H1 (cell line): ENCODE results near the gene TFAP2E. TPM values are rescaled to one million over a fixed set of nuclear protein-coding genes. Genes with fewer than 3 reads are reported as not detected.

ENCODE experiments used
- CHD1 ChIP-seq: IDR thresholded peaks from 2 replicates; pipeline ENCODE4 v1.6.1; 2012; ENCODE audit warnings: low read depth, low read length, improper control_type of control experiment
- SP2 ChIP-seq: IDR thresholded peaks from 2 replicates; pipeline ENCODE4 v1.6.1; 2012; ENCODE audit warnings: mild to moderate bottlenecking, low read length, inconsistent platforms
- polyA plus RNA-seq, 7 experiments: library from polyadenylated mRNA; depleted of rRNA in 3 of 7; stranded (reverse) in 5 of 7; unstranded in 2 of 7; fragments of >200 nt in 5 of 7; fragments of 200-250 nt in 2 of 7; gene quantifications; 1 replicate in 5 of 7; 2 replicates in 1 of 7; 4 replicates in 1 of 7; pipeline versions ENCODE4 v1.2.1 to v1.2.3, GENCODE V29; 2011 to 2013; ENCODE audit warnings: missing spikeins in 2 of 7, mixed read lengths in 2 of 7
- total RNA-seq: library from RNA; stranded (reverse); fragmentation: NEBNext Ultra II Directional; extraction: Animal tissue kit (Norgen Biotek cat#: 25700); gene quantifications from 2 replicates; pipeline ENCODE4 v1.2.1, GENCODE V29; 2021

Gene TFAP2E
- total and polyA plus RNA-seq, 2 of the 8 experiments (the other 6 are each of a cell fraction or from before 2014, with no cell fraction given) = 0.24 to 0.50 TPM

- TF ChIP-seq CHD1 (no peak), SP2 (no peak)
- TF ChIP-seq, all 59 proteins: peak for 0
These were observed 58.3 kb downstream of the TFAP2E start (continued) for GRCh38 chr1:35631396-35631795.
